GM21576 (cell line): ENCODE data around the gene NOTCH3.

Experiments
- ATAC-seq: cut with Tn5 transposase; IDR thresholded peaks from one replicate; pipeline ENCODE4 v1.9.1; 2021; ENCODE audit warnings: mild to moderate bottlenecking, moderate library complexity; ENCODE audit not compliant: unreplicated experiment

NOTCH3 gene

GRCh38 chr19:15200553-15201364 is at the start of gene NOTCH3:
TSS of gene NOTCH3 (minus strand) at chr19:15200995. CDS start at chr19:15200905, 90 bp downstream.
- no peak for ATAC-seq

- no peak for ATAC-seq
Measured at GRCh38 chr19:15250640-15250993, 49.8 kb upstream of the NOTCH3 start.

GRCh38 chr19:15249972-15250639 is 49.3 kb upstream of the NOTCH3 start:
- no peak for ATAC-seq

- no peak for ATAC-seq
Measured at GRCh38 chr19:15249528-15249874, 48.7 kb upstream of the NOTCH3 start.

- no peak for ATAC-seq
Measured at GRCh38 chr19:15248648-15249527, 48.1 kb upstream of the NOTCH3 start.

- no peak for ATAC-seq
Measured at GRCh38 chr19:15248106-15248505, 47.3 kb upstream of the NOTCH3 start.

GRCh38 chr19:15247107-15248014 is 46.6 kb upstream of the NOTCH3 start:
- ATAC-seq = no peak

GRCh38 chr19:15246198-15246481 is 45.3 kb upstream of the NOTCH3 start:
- ATAC-seq = no peak

GRCh38 chr19:15245370-15246197 is 44.8 kb upstream of the NOTCH3 start:
- ATAC-seq = no peak

- ATAC-seq = no peak
Measured at GRCh38 chr19:15244808-15245207, 44.0 kb upstream of the NOTCH3 start.

- no peak for ATAC-seq
Measured at GRCh38 chr19:15244106-15244803, 43.5 kb upstream of the NOTCH3 start.

- no peak for ATAC-seq
Measured at GRCh38 chr19:15243236-15243957, 42.6 kb upstream of the NOTCH3 start.

- ATAC-seq = no peak
Measured at GRCh38 chr19:15241259-15241910, 40.6 kb upstream of the NOTCH3 start.

- ATAC-seq = no peak
Measured at GRCh38 chr19:15240515-15240914, 39.7 kb upstream of the NOTCH3 start.

GRCh38 chr19:15239337-15239949 is 38.6 kb upstream of the NOTCH3 start:
- no peak for ATAC-seq

- ATAC-seq = no peak
Measured at GRCh38 chr19:15238639-15239155, 37.9 kb upstream of the NOTCH3 start.
